Fibroblast of skin of right biceps (primary cell): ENCODE data around the gene MINDY1.

Source experiments
- DNase-seq: peaks from one replicate; pipeline ENCODE4 v3.0.0-alpha.2; 2013

MINDY1 gene

GRCh38 chr1:151011154-151011850 is 4.6 kb upstream of the MINDY1 start:
- peak; percentile 23 for DNase-seq

- no peak for DNase-seq
Measured at GRCh38 chr1:151010346-151010726, 3.6 kb upstream of the MINDY1 start.

- no peak for DNase-seq
Measured at GRCh38 chr1:151009674-151010345, 3.1 kb upstream of the MINDY1 start.

GRCh38 chr1:151009206-151009587 is 2.5 kb upstream of the MINDY1 start:
- peak; percentile 62 for DNase-seq

GRCh38 chr1:151008244-151009205 is 1.8 kb upstream of the MINDY1 start, which contains the start of gene PRUNE1:
Gene PRUNE1, plus strand, starts transcription at chr1:151008449. Its CDS starts 184 bp downstream, at chr1:151008633.
- DNase-seq, result peak; percentile 95

- DNase-seq, result no peak
Measured at GRCh38 chr1:151007853-151008243, 1.1 kb upstream of the MINDY1 start.

GRCh38 chr1:151005729-151006319 is 878 bp downstream of the MINDY1 start:
- no peak for DNase-seq

- DNase-seq, result no peak
Measured at GRCh38 chr1:151003180-151003579, 3.5 kb downstream of the MINDY1 start.

GRCh38 chr1:151002611-151003010 is 4.1 kb downstream of the MINDY1 start:
- no peak for DNase-seq

GRCh38 chr1:151002051-151002450 is 4.7 kb downstream of the MINDY1 start:
- no peak for DNase-seq

GRCh38 chr1:151001602-151002001 is 5.1 kb downstream of the MINDY1 start:
- DNase-seq, result no peak

GRCh38 chr1:151000408-151000807 is 6.3 kb downstream of the MINDY1 start:
- no peak for DNase-seq

GRCh38 chr1:150999926-151000325 is 6.8 kb downstream of the MINDY1 start:
- DNase-seq, result no peak

GRCh38 chr1:150999051-150999674 is 7.5 kb downstream of the MINDY1 start:
- DNase-seq, result peak; percentile 63

- no peak for DNase-seq
Measured at GRCh38 chr1:150997949-150998348, 8.8 kb downstream of the MINDY1 start.

GRCh38 chr1:150997126-150997872 is 9.4 kb downstream of the MINDY1 start:
- DNase-seq, result no peak

- no peak for DNase-seq
Measured at GRCh38 chr1:150995896-150996295, 10.8 kb downstream of the MINDY1 start.

- DNase-seq, result no peak
Measured at GRCh38 chr1:150995460-150995859, 11.2 kb downstream of the MINDY1 start.

- DNase-seq, result no peak
Measured at GRCh38 chr1:150994248-150994647, 12.5 kb downstream of the MINDY1 start.

GRCh38 chr1:150992626-150993025 is 14.1 kb downstream of the MINDY1 start:
- no peak for DNase-seq

GRCh38 chr1:150987924-150988323 is 18.8 kb downstream of the MINDY1 start:
- DNase-seq, result no peak
